Caco-2 (cell line): Measurements from ENCODE around the gene LMAN2. TPM values are rescaled to one million over a fixed set of nuclear protein-coding genes. Genes with fewer than 3 reads are reported as not detected.

Experiments
- BruUV-seq: library from RNA; stranded (reverse); fragments of 400-500 nt; replicated peaks from 2 replicates; lab custom pipeline; 2021; lab: Mats Ljungman, UMichigan
- CTCF ChIA-PET: fragments of 300-600 bp; sonication (Branson Sonifier 250); formaldehyde crosslinking; loops from one replicate; lab custom pipeline; 2022; ENCODE audit warnings: antibody characterized with exemption; lab: Charles Lee
- POLR2A ChIA-PET: fragments of 300-600 bp; sonication (Branson Sonifier 250); formaldehyde crosslinking; loops from one replicate; lab custom pipeline; 2022; ENCODE audit warnings: antibody characterized with exemption; lab: Charles Lee
- DNase-seq, 2 experiments: peaks; one replicate each; pipeline versions ENCODE4 v3.0.0 to v3.0.0-alpha.2; 2020 to 2022
- H3K27me3 ChIP-seq: replicated peaks from 2 replicates; pipeline ENCODE4 v1.6.0; 2011; ENCODE audit warnings: low read length; ENCODE audit not compliant: control insufficient read depth, insufficient read depth
- H3K36me3 ChIP-seq: 2 replicates; pipeline ENCODE4 v1.5.1; 2011; ENCODE audit warnings: low read length; ENCODE audit not compliant: control insufficient read depth, insufficient read depth
- H3K4me1 ChIP-seq: fragments of 250-450 bp; sonication (Bioruptor Pico); 2 replicates; pipeline ENCODE4 v1.5.1; 2020; ENCODE audit warnings: mild to moderate bottlenecking
- H3K4me3 ChIP-seq: 2 replicates; pipeline ENCODE4 v1.5.1; 2011; ENCODE audit warnings: low read depth, mild to moderate bottlenecking, control low read depth, low read length
- H3K9me3 ChIP-seq: fragments of 250-450 bp; sonication (Bioruptor Pico); 2 replicates; pipeline ENCODE4 v1.5.1; 2020; ENCODE audit warnings: mild to moderate bottlenecking, moderate library complexity
- H3K27ac Mint-ChIP-seq: one replicate; pipeline ENCODE4 v1.8.0; 2022; ENCODE audit warnings: mixed read lengths; ENCODE audit not compliant: unreplicated experiment
- H3K27me3 Mint-ChIP-seq: one replicate; pipeline ENCODE4 v1.8.0; 2022; ENCODE audit warnings: mixed read lengths; ENCODE audit not compliant: insufficient read depth, unreplicated experiment
- H3K36me3 Mint-ChIP-seq: one replicate; pipeline ENCODE4 v1.8.0; 2022; ENCODE audit warnings: mild to moderate bottlenecking, mixed read lengths; ENCODE audit not compliant: insufficient read depth, unreplicated experiment
- H3K4me1 Mint-ChIP-seq: one replicate; pipeline ENCODE4 v1.8.0; 2022; ENCODE audit warnings: low read depth, mixed read lengths; ENCODE audit not compliant: unreplicated experiment
- H3K4me3 Mint-ChIP-seq: one replicate; pipeline ENCODE4 v1.8.0; 2022; ENCODE audit warnings: mild to moderate bottlenecking, moderate library complexity, mixed read lengths; ENCODE audit not compliant: unreplicated experiment
- H3K9me3 Mint-ChIP-seq: one replicate; pipeline ENCODE4 v1.8.0; 2022; ENCODE audit warnings: mixed read lengths; ENCODE audit not compliant: unreplicated experiment
- CTCF ChIP-seq, 2 experiments: fragments of 200-600 bp in 1 of 2; IDR thresholded peaks; 1 replicate in 1 of 2; 2 replicates in 1 of 2; pipeline versions ENCODE4 v1.5.1 to v1.8.0; 2011 to 2022; ENCODE audit warnings: antibody characterized with exemption in 1 of 2, control low read depth in 1 of 2, inconsistent platforms in 1 of 2, low read depth in 1 of 2, low read length in 1 of 2, mild to moderate bottlenecking in 1 of 2, moderate library complexity in 1 of 2; ENCODE audit not compliant: insufficient read depth in 1 of 2, severe bottlenecking in 1 of 2, unreplicated experiment in 1 of 2
- intact Hi-C: fragments of 100-400 bp; cut with micrococcal nuclease; formaldehyde crosslinking; loops from one replicate; pipeline ENCODE4 v1.10.0; 2022; ENCODE audit not compliant: unreplicated experiment
- total RNA-seq: library from RNA; stranded (reverse); gene quantifications from 2 replicates; pipeline ENCODE4 v1.2.3, GENCODE V29; 2022

LMAN2 gene
- total RNA-seq, 1 experiment from 2014 or later, result 241 TPM

- H3K4me3 ChIP-seq, result no peak overlapping the region
- POLR2A ChIA-PET, result no interaction called here
- H3K4me1 Mint-ChIP-seq, result peaks cover 6% of the 10 kb centered on the region
- no peak overlapping the region for H3K27ac Mint-ChIP-seq
- BruUV-seq, result no TSS peak
- H3K4me1 ChIP-seq, result no peaks in the 10 kb centered on the region; the same call in 1 of the 2 replicates
- H3K4me3 Mint-ChIP-seq, result no peak overlapping the region
- peaks cover 6% of the 10 kb centered on the region for H3K36me3 Mint-ChIP-seq
- intact Hi-C loops, result no loop called here
- peaks cover 3% of the 10 kb centered on the region for H3K27me3 Mint-ChIP-seq
- CTCF ChIA-PET, result no interaction called here
- no peaks in the 10 kb centered on the region for H3K36me3 ChIP-seq
- no peak for TF ChIP-seq CTCF (IDR thresholded peaks at IDR 0.05; ENCODE audit: insufficient read depth in 1 of 2, low read depth in 1 of 2, low read length in 1 of 2, severe bottlenecking in 1 of 2, unreplicated experiment in 1 of 2)
- no peak for DNase-seq
- no peaks in the 10 kb centered on the region for H3K9me3 Mint-ChIP-seq
- no peaks in the 10 kb centered on the region for H3K27me3 ChIP-seq
- no peaks in the 10 kb centered on the region for H3K9me3 ChIP-seq
Measured at GRCh38 chr5:177397875-177398390, 46.5 kb upstream of the LMAN2 start.

GRCh38 chr5:177396807-177397206 is 45.3 kb upstream of the LMAN2 start:
- TF ChIP-seq CTCF (IDR thresholded peaks at IDR 0.05; ENCODE audit: insufficient read depth in 1 of 2, low read depth in 1 of 2, low read length in 1 of 2, severe bottlenecking in 1 of 2, unreplicated experiment in 1 of 2), result no peak
- H3K27me3 ChIP-seq, result no peaks in the 10 kb centered on the region
- CTCF ChIA-PET, result interaction anchor here (0.6 kb wide), 1 partner anchor 28 kb away, joined by 3 read pairs; no protein-coding TSS in a partner anchor
- Mint-ChIP-seq H3K4me1 (peaks cover 6% of the 10 kb centered on the region), H3K27me3 (peaks cover 3% of the 10 kb centered on the region), H3K36me3 (no peaks in the 10 kb centered on the region), H3K9me3 (no peaks in the 10 kb centered on the region), H3K4me3 (no peak overlapping the region), H3K27ac (no peak overlapping the region)
- BruUV-seq, result no TSS peak
- H3K4me1 ChIP-seq, result no peaks in the 10 kb centered on the region
- no peaks in the 10 kb centered on the region for H3K9me3 ChIP-seq
- no peaks in the 10 kb centered on the region for H3K36me3 ChIP-seq
- intact Hi-C loops, result no loop called here
- no peak for DNase-seq
- H3K4me3 ChIP-seq, result no peak overlapping the region
- POLR2A ChIA-PET, result interaction anchor here (0.5 kb wide), 1 partner anchor 66 kb away, joined by 3 read pairs; no protein-coding TSS in a partner anchor

- no peak for TF ChIP-seq CTCF (IDR thresholded peaks at IDR 0.05; ENCODE audit: insufficient read depth in 1 of 2, low read depth in 1 of 2, low read length in 1 of 2, severe bottlenecking in 1 of 2, unreplicated experiment in 1 of 2)
- no peaks in the 10 kb centered on the region for H3K36me3 ChIP-seq
- Mint-ChIP-seq H3K4me3 (no peak overlapping the region), H3K27ac (no peak overlapping the region), H3K36me3 (peaks cover 3% of the 10 kb centered on the region), H3K27me3 (peaks cover 3% of the 10 kb centered on the region), H3K9me3 (no peaks in the 10 kb centered on the region), H3K4me1 (peaks cover under 1% of the 10 kb centered on the region)
- H3K27me3 ChIP-seq, result no peaks in the 10 kb centered on the region
- H3K4me1 ChIP-seq, result no peaks in the 10 kb centered on the region
- BruUV-seq, result no TSS peak
- H3K4me3 ChIP-seq, result no peak overlapping the region
- no peaks in the 10 kb centered on the region for H3K9me3 ChIP-seq
- no peak for DNase-seq
- intact Hi-C loops, result no loop called here
- ChIA-PET POLR2A (no interaction called here), CTCF (no interaction called here)
Measured at GRCh38 chr5:177396078-177396477, 44.6 kb upstream of the LMAN2 start.
